ENCODE measurements around the gene SLC5A11. TPM values are rescaled to one million over a fixed set of nuclear protein-coding genes. Genes with fewer than 3 reads are reported as not detected.
"Not testable (repeated sequence)": the region's sequence is repeated elsewhere in the genome, so short reads cannot be mapped to it uniquely, and the experiment has no call there.

Gene SLC5A11
- total RNA-seq, 1 experiment from 2014 or later, result 5.7 TPM

- peaks cover 55% of the 10 kb centered on the region for H3K36me3 ChIP-seq (ENCODE audit: low read depth)
- H3K4me3 ChIP-seq, result no peak overlapping the region
- CTCF ChIA-PET, result interaction anchor here (0.7 kb wide), 1 partner anchor 177 kb away, joined by 3 read pairs; no protein-coding TSS in a partner anchor
- H3K27ac ChIP-seq, result no peak overlapping the region
- no TSS peak for BruUV-seq (replicated peaks)
- intact Hi-C loops (cut with micrococcal nuclease; ENCODE audit: unreplicated experiment), result no loop called here
- H3K4me2 ChIP-seq, result no peak overlapping the region
- H3K4me1 ChIP-seq (replicated peaks; ENCODE audit: insufficient read depth), result no peaks in the 10 kb centered on the region
- no peaks in the 10 kb centered on the region for H3K9me3 ChIP-seq (ENCODE audit: insufficient read depth, low read depth)
- no peaks in the 10 kb centered on the region for H3K79me2 ChIP-seq (ENCODE audit: low read depth)
- peaks cover 5% of the 10 kb centered on the region; the same call in 1 of the 2 replicates for H3F3A ChIP-seq (ENCODE audit: insufficient read depth, low read depth)
- no peaks in the 10 kb centered on the region for H3K27me3 ChIP-seq (ENCODE audit: insufficient read depth, low read depth)
- no peaks in the 10 kb centered on the region; the same call in 1 of the 2 replicates for H4K20me1 ChIP-seq (ENCODE audit: insufficient read depth)
- no peak for TF ChIP-seq EZH2 (IDR thresholded peaks at IDR 0.05; ENCODE audit: low read depth)
- no peak for TF ChIP-seq CTCF (conservative IDR thresholded peaks at IDR 0.05)
- DNase-seq, result no peak
- H3K9me2 ChIP-seq (ENCODE audit: insufficient read depth), result no peaks in the 10 kb centered on the region
- H2AFZ ChIP-seq, result no peak overlapping the region
- POLR2A ChIA-PET (ENCODE audit: unreplicated experiment), result interaction anchor here (0.5 kb wide), 1 partner anchor 283 kb away, joined by 10 read pairs; no protein-coding TSS in a partner anchor
Measured at GRCh38 chr16:24810951-24811843, 34.6 kb upstream of the SLC5A11 start.

GRCh38 chr16:24812813-24813212 lies 33.0 kb upstream of the SLC5A11 start:
- H3K27ac ChIP-seq; intact Hi-C loops (cut with micrococcal nuclease; ENCODE audit: unreplicated experiment); CTCF ChIA-PET; BruUV-seq (replicated peaks); H3K79me2 ChIP-seq (ENCODE audit: low read depth); H3K4me3 ChIP-seq; H4K20me1 ChIP-seq (ENCODE audit: insufficient read depth); H3K4me2 ChIP-seq; H2AFZ ChIP-seq; POLR2A ChIA-PET (ENCODE audit: unreplicated experiment); DNase-seq; H3F3A ChIP-seq (ENCODE audit: insufficient read depth, low read depth); H3K9me2 ChIP-seq (ENCODE audit: insufficient read depth); H3K27me3 ChIP-seq (ENCODE audit: insufficient read depth, low read depth); H3K4me1 ChIP-seq (replicated peaks; ENCODE audit: insufficient read depth); H3K9me3 ChIP-seq (ENCODE audit: insufficient read depth, low read depth): not testable (repeated sequence)
- H3K36me3 ChIP-seq (ENCODE audit: low read depth), result peaks cover 54% of the 10 kb centered on the region

GRCh38 chr16:24815021-24815420 lies 30.7 kb upstream of the SLC5A11 start:
- H3K4me2 ChIP-seq, result no peak overlapping the region
- no peak overlapping the region for H3K27ac ChIP-seq
- no peak overlapping the region for H3K4me3 ChIP-seq
- no peaks in the 10 kb centered on the region for H3K9me3 ChIP-seq (ENCODE audit: insufficient read depth, low read depth)
- no TSS peak for BruUV-seq (replicated peaks)
- H3K9me2 ChIP-seq (ENCODE audit: insufficient read depth), result no peaks in the 10 kb centered on the region
- TF ChIP-seq EZH2 (IDR thresholded peaks at IDR 0.05; ENCODE audit: low read depth) (no peak), CTCF (conservative IDR thresholded peaks at IDR 0.05) (no peak)
- intact Hi-C loops (cut with micrococcal nuclease; ENCODE audit: unreplicated experiment), result no loop called here
- CTCF ChIA-PET, result no interaction called here
- H3F3A ChIP-seq (ENCODE audit: insufficient read depth, low read depth), result peaks cover 11% of the 10 kb centered on the region; the same call in 1 of the 2 replicates
- POLR2A ChIA-PET (ENCODE audit: unreplicated experiment), result interaction anchor here (0.6 kb wide), 1 partner anchor 36 kb away, joined by 8 read pairs; no protein-coding TSS in a partner anchor
- H3K79me2 ChIP-seq (ENCODE audit: low read depth), result no peaks in the 10 kb centered on the region
- no peaks in the 10 kb centered on the region; the same call in 1 of the 2 replicates for H4K20me1 ChIP-seq (ENCODE audit: insufficient read depth)
- DNase-seq, result no peak
- no peak overlapping the region for H2AFZ ChIP-seq
- H3K4me1 ChIP-seq (replicated peaks; ENCODE audit: insufficient read depth), result no peaks in the 10 kb centered on the region
- H3K27me3 ChIP-seq (ENCODE audit: insufficient read depth, low read depth), result no peaks in the 10 kb centered on the region
- H3K36me3 ChIP-seq (ENCODE audit: low read depth), result peaks cover 39% of the 10 kb centered on the region
